Stomach (tissue), 4 donors: ENCODE data around the gene RAPGEF1.

Source experiments
- CTCF ChIP-seq, 7 experiments: fragments of 450-650 bp in 4 of 7; fragments of 200-600 bp in 3 of 7; sonication (generic) in 3 of 7; IDR thresholded peaks; one replicate each; pipeline ENCODE4 v1.5.1; 2016 to 2019; ENCODE audit warnings: antibody characterized with exemption in 7 of 7, control low read depth in 2 of 7, mild to moderate bottlenecking in 1 of 7
- POLR2A ChIP-seq, 4 donors: fragments of 450-650 bp; IDR thresholded peaks; one replicate each; pipeline ENCODE4 v1.6.1; 2016; ENCODE audit warnings: antibody characterized with exemption in 4 of 4, control low read depth in 2 of 4, mild to moderate bottlenecking in 1 of 4, moderate library complexity in 1 of 4

DNA sequence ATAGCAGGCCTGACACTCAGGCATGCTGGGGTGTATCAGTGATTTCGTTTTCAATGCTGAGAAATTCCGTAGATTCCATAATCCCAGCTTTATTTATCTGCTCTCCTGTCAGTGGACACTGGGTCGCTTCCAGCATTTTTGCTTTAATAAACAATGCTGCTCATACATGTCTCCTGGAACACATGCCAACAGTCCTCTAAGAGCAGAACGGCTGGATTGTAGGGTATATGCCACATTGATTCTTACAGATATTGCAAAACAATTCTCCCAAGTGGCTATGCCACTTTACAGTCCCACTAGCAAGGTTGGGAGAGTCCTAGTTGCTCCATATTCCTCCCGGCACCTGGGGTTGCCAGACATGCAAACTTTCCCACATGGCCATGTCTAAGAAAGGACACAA, 81.9 kb downstream of the RAPGEF1 start:
- no peak for TF ChIP-seq CTCF (IDR thresholded peaks at IDR 0.05)
- TF ChIP-seq POLR2A (IDR thresholded peaks at IDR 0.05), result no peak
